HG03108 (cell line): Measurements from ENCODE around the gene ZNF391.
"Not testable (repeated sequence)": the region's sequence is repeated elsewhere in the genome, so short reads cannot be mapped to it uniquely, and the experiment has no call there.

Experiments
- ATAC-seq: cut with Tn5 transposase; IDR thresholded peaks from one replicate; pipeline ENCODE4 v1.9.1; 2021; ENCODE audit warnings: moderate library complexity; ENCODE audit not compliant: unreplicated experiment

Gene ZNF391

DNA sequence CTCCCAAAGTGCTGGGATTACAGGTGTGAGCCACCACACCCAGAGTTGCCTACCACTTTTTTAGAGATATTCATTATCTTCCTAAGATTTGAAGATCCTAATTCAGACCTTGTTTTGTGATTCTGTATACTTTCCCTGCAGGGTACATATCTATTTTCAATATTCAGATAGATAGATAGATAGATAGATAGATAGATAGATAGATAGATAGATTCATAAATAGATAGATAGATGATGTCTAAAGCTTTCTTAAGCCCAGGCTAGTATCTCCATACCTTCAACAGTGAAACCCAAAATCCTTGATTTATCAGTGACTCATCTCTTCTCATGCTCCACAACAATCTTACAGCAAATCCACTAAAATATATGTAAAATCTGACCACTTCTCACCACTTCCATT lies 30.8 kb downstream of the ZNF391 start:
- no peak for ATAC-seq

DNA sequence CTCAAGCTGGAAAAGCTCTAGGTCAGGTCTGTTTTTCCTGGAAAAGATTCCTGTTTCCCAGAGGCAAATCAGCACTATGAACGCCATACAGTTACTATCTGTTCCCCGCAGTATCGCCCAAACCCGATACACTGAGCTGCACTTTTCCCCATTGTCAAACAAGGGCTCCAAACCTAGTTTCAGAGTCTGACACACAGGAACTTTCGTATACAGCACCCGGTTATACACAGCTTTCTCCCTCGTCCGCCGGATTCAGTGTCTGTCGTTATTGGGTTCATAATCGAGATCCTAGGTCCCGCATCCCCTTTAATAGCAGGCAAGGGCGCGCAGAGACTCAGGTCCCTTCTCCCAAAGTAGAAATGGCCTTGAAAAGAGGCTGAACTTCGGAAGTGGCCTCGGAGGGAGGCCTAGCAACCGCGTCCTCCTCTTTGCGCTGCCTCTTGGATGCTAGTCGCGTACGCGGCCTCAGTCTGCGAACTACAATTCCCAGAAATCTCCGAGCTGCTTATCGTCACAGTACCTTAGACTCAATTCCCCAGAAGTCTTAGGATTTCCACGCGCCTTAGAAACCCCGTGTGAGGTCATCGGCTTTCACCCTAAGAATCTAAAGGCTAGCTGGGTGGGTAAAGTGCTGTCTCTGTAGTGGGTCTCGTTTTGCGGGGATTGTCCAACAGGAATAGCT lies 34.2 kb downstream of the ZNF391 start:
- no peak for ATAC-seq

DNA sequence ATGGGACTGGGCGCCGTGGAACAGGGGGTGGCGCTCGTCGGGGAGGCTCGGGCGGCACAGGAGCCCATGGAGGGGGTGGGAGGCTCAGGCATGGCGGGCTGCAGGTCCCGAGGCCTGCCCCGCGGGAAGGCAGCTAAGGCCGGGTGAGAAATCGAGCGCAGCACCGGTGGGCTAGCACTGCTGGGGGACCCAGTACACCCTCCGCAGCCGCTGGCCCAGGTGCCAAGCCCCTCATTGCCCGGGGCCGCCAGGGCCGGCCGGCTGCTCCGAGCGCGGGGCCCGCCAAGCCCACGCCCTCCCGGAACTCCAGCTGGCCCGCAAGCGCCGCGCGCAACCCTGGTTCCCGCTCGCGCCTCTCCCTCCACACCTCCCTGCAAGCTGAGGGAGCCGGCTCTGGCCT lies 36.3 kb downstream of the ZNF391 start:
- ATAC-seq, result not testable (repeated sequence)

DNA sequence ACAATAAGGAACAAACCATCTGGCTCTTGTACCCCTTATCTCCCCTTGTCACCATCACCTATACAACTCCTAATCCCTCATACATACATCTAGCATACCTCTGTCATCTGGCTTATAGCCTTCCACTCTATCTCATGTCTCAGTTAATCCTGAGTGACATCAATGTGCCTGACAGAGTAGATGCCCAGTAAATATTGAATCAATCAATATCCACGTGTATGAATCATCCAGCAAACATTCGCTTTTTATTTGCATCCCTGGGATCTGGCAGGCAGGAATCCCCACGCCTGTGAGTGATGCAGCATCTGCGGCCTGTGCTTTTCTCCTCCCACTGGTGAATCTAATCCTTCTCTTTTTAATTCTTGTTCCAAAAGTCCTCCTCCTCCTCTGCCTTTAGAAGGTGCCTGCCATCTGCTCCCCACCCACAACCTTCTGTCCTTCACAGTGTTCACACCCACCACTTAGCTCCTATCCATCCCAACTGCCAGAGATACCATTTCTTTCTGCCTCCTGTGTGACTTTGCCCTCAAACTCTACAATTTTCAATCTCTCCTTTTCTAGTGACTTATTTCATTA lies 37.6 kb downstream of the ZNF391 start:
- ATAC-seq, result no peak

DNA sequence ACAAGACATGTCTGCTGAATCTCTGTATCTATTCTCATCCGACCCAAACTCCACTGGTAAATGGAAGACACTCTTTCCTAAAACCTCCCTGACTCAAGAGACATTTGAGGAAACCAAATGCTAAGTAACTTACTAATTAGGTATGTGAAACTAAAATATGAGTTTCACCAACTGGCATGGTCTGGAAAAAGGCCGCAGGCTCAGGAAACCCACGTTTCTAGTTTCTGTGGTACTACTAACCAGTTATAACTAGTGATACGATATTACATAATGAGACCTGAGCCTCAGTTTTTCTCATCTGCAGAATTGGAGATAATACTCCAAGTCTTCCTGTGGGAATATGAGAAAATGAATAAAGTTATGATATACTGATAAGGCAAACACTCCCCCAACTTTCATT lies 39.9 kb downstream of the ZNF391 start:
- no peak for ATAC-seq

DNA sequence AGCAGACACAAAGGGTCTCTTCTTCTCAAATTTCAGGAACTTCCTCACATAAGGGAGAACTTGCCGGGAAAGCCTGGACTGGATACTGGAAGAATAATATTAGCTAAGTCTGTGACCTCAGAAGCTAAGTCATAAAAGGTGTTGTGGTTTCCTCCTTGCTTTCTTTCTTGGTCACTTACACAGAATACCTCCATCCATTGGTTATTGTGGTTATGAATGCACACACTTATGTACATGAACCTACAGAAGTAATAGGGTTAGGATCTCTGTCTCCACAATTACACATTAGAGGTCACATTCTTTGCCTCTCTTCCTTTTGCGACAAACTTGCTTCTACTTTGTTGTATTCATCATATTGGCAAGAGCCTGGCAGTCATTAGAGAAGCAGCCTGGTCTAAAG lies 40.4 kb downstream of the ZNF391 start:
- ATAC-seq, result no peak

DNA sequence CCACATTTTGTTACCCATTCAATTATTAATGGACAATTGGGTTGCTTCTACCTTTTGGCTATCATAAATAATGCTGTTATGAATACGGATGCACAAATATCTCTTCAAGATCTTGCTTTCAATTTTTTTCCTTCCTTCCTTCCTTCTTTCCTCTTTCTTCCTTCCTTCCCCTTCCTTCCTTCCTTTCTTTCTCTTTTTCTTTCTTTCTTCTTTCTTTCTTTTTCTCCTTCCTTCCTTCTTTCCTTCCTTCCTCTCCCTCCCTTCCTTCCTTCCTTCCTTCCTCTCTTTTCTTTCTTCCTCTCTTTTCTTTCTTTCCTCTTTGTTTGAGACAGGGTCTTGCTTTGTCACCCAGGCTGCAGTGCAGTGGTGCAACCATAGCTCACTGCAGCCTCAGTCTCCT lies 45.2 kb downstream of the ZNF391 start:
- ATAC-seq, result no peak

DNA sequence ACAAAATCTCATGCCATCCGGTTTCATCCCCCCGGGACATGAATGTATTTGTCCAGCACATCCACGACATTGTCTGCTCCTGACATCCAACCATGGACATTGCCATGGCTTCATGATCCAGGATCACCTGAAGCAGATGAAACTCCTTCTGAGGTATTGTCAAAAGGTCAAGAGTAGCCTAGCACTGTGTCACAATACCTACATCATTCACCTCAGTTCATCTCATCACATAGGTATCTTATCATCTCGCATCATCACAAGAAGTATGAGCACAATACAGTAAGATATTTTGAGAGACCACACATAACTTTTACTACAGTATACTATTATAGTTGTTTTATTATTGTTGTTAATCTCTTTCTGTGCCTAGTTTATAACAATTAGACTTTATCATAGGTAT lies 50.8 kb downstream of the ZNF391 start:
- no peak for ATAC-seq

DNA sequence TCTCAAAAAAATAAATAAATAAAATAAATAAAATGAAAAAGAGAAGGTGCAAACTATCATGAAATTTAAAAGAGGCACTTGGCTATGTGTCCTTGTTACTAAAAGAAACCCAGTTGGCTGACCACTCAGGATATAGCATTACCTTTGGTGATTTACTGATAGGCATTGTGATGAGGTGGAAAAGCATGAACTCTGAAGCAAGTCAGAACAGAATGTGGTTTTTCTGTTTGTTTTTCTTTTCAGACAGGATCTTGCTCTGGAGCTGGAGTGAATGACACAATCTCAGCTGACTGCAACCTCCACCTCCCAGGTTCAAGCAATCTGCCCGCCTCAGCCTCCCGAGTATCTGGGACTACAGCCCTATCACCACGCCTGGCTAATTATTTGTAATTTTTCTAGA lies 52.4 kb downstream of the ZNF391 start:
- no peak for ATAC-seq

DNA sequence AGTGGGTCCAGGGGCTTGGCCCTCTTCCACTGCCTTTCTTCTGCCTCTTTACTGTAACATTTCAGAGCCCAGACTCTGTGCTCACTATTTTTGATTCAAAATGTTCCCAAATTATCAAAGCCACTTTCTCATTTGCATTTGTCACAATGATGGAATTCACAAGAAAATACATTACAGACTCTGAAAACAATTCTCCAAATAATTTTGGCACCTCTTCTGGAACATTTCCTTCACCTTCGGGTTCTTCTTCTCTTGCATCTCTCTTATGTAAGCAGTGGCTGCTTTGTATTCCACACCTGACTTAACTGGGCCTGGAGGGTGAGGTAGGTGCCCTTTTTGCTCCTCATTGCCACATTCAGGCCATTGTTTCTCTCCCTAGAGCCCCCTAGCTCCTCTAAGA lies 54.4 kb downstream of the ZNF391 start:
- ATAC-seq, result no peak

DNA sequence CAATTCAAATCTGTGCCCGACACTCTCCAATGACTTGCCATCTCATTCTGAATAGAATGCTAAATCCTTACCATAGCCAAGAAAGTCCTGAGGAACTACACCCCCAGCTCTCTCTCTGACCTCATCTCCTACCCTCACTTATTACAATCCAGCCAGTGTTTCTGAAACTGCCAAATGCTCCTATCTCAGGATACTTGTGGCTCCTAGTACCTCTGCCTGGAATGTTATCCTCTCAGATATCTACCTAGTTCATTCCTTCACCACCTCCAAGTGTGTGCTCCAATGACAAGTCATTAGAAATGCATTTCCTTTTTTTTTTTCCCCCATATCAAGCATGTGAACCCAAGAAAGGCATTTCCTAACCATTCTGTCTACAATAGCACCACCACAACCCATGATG lies 59.9 kb downstream of the ZNF391 start:
- no peak for ATAC-seq

DNA sequence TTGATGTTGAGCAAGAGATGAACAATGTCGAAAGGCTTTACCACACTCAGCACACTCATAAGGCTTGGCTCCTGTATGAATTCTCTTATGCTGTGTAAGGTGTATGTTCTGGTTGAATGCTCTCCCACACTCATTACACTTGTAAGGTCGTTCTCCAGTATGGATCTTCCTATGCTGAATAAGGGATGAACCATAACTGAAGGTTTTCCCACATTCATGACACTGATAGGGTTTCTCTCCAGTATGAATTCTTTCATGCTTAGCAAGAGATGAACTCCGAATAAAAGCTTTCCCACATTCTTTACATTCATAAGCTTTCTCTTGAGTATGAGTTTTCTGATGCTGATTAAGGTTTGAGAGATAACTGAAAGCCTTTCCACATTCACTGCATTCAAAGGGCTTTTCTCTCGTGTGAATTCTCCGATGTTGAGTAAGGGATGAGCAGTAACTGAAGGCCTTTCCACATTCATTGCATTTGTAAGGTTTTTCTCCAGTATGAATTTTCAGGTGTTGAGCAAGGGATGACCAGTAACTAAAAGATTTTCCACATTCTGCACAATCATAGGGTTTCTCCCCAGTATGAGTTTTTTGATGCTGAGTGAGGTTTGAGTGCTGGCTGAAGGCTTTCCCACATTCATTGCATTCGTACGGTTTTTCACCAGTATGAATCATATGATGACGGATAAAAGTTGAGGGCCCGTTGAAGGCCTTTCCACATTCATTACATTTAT lies 63.3 kb downstream of the ZNF391 start:
- no peak for ATAC-seq

DNA sequence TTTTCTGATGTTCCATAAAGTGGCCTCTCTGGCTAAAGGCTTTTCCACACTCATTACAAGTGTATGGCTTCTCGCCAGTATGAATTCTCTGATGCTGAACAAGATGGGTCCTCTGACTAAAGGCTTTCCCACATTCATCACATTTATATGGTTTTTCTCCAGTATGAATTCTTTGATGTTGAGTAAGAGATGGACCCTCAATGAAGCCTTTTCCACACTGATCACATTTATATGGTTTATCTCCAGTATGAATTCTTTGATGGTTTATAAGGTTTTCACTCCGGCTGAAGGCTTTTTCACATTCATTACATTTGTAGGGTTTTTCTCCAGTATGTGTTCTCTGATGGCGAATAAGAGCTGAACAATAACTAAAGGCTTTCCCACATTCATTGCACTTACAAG lies 63.9 kb downstream of the ZNF391 start:
- ATAC-seq, result no peak
